ENCODE data around the gene SLC12A6.

DNA sequence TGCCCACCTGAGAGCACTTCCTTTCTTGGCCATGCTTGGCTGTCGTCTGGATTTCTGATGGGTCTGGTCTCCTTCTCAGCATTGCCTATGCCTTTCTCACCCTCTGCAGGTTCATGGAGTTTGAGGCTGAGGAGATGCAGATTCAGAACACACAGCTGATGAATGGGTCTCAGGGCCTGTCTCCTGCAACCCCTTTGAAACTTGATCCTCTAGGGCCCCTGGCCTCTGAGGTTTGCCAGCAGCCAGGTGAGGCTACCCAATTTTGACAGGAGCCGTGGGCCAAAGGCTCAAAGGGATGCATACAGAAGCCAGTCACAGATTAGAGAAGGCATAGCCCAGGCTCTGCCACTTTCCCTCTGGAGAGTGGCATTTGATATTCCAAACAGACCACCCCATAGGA, 16.0 kb upstream of the SLC12A6 start:
- no peak for TF ChIP-seq CTCF (conservative IDR thresholded peaks at IDR 0.05; ENCODE audit: low read length)
- no peak for TF ChIP-seq EZH2phosphoT487 (IDR thresholded peaks at IDR 0.05; ENCODE audit: borderline replicate concordance, low read depth, low read length)
